Fibroblast of mammary gland (primary cell): ENCODE data around the gene ZNF710.

Source experiments
- DNase-seq: peaks from one replicate; pipeline ENCODE4 v3.0.0-alpha.2; 2010; ENCODE audit warnings: low read depth
- H3K4me3 ChIP-seq: 2 replicates; pipeline ENCODE4 v1.5.1; 2011; ENCODE audit warnings: low read depth, mild to moderate bottlenecking, low read length, moderate library complexity; ENCODE audit not compliant: control insufficient read depth
- CTCF ChIP-seq: conservative IDR thresholded peaks from 2 replicates; pipeline ENCODE4 v1.5.1; 2011; ENCODE audit warnings: low read depth, low read length, inconsistent platforms; ENCODE audit not compliant: control insufficient read depth, insufficient read depth

Gene ZNF710

GRCh38 chr15:90121086-90121485, 120.0 kb downstream of the ZNF710 start:
- no peak for DNase-seq
- H3K4me3 ChIP-seq: no peak overlapping the region
- no peak for TF ChIP-seq CTCF

- no peak overlapping the region for H3K4me3 ChIP-seq
- no peak for TF ChIP-seq CTCF
- DNase-seq: no peak
Observed at GRCh38 chr15:90124507-90124906, 123.4 kb downstream of the ZNF710 start.

GRCh38 chr15:90126022-90126421, 124.9 kb downstream of the ZNF710 start:
- TF ChIP-seq CTCF: no peak
- DNase-seq: no peak
- H3K4me3 ChIP-seq: no peak overlapping the region

GRCh38 chr15:90126596-90127435, 125.7 kb downstream of the ZNF710 start:
- H3K4me3 ChIP-seq: no peak overlapping the region
- no peak for DNase-seq
- TF ChIP-seq CTCF: no peak

GRCh38 chr15:90130291-90130690, 129.2 kb downstream of the ZNF710 start:
- H3K4me3 ChIP-seq: no peak overlapping the region
- no peak for DNase-seq
- no peak for TF ChIP-seq CTCF
